Endothelial cell (in vitro differentiated cells): ENCODE results near the gene PCDHAC2. TPM values are rescaled to one million over a fixed set of nuclear protein-coding genes. Genes with fewer than 3 reads are reported as not detected.

ENCODE experiments used
- DNase-seq: peaks from one replicate; pipeline ENCODE4 v3.0.0; 2021; ENCODE audit warnings: low spot score
- H3K27ac Mint-ChIP-seq: one replicate; pipeline ENCODE4 v1.8.0; 2021; ENCODE audit warnings: mixed read lengths, inconsistent platforms; ENCODE audit not compliant: unreplicated experiment
- H3K27me3 Mint-ChIP-seq: one replicate; pipeline ENCODE4 v1.8.0; 2021; ENCODE audit warnings: mild to moderate bottlenecking, moderate library complexity, mixed read lengths, inconsistent platforms; ENCODE audit not compliant: unreplicated experiment
- H3K36me3 Mint-ChIP-seq: one replicate; pipeline ENCODE4 v1.8.0; 2021; ENCODE audit warnings: mild to moderate bottlenecking, low read depth, mixed read lengths, inconsistent platforms; ENCODE audit not compliant: unreplicated experiment
- H3K4me1 Mint-ChIP-seq: one replicate; pipeline ENCODE4 v1.8.0; 2021; ENCODE audit warnings: mild to moderate bottlenecking, mixed read lengths, inconsistent platforms; ENCODE audit not compliant: unreplicated experiment
- H3K4me3 Mint-ChIP-seq: one replicate; pipeline ENCODE4 v1.8.0; 2021; ENCODE audit warnings: mild to moderate bottlenecking, mixed read lengths, inconsistent platforms; ENCODE audit not compliant: unreplicated experiment
- H3K9me3 Mint-ChIP-seq: one replicate; pipeline ENCODE4 v1.8.0; 2021; ENCODE audit warnings: mixed read lengths, inconsistent platforms; ENCODE audit not compliant: unreplicated experiment
- CTCF ChIP-seq: fragments of 200-600 bp; sonication (generic); IDR thresholded peaks from one replicate; pipeline ENCODE4 v1.5.0; 2021; ENCODE audit warnings: antibody characterized with exemption; ENCODE audit not compliant: unreplicated experiment
- total RNA-seq: library from RNA; stranded (reverse); fragmentation: NEBNext Ultra II Directional; extraction: Animal tissue kit (Norgen Biotek cat#: 25700); gene quantifications from one replicate; pipeline ENCODE4 v1.2.1, GENCODE V29; 2021; ENCODE audit not compliant: unreplicated experiment

PCDHAC2 gene
- total RNA-seq, 1 donor from 2014 or later: 5.2 TPM

DNA sequence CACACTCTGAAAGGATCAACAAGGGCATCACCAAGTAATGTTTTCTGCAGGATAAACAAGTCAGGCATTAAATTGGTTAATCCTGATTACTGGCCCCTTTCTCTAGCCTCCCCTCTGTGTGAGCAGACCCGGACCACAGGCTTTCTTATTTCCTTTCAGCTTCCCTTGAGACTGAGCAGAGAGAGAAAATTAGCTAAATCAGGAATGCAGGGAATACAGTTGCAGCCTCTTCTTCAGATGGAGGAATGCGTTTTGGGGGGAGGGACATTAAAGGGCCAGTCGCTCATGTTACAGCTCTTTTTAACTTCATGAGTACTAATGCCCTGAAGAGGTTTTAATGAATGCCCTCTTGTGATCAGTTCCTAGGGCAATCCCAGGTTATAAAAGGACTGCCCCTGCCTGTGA lies 19.8 kb downstream of the PCDHAC2 start:
- H3K4me1 Mint-ChIP-seq: peaks cover 15% of the 10 kb centered on the region
- no peak for DNase-seq

DNA sequence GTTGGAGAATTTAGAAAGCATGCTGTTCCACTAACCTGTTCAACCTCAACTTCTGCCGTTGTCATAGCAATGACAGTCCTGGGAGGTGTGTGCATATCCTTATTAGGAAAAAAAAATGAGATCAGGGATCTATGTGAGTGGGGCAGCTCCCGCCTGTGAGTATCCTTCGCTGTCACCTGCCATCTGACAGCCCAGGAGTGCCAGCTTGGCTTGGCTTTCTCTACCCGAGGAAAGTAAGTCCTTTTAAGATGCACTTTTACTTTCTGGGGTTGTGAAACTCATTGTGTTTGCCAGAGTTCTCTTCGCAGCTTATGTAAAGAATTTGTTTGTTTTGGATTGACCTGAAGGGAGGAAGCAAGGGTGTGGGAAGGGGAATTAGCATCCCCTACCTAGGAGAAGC lies 21.8 kb downstream of the PCDHAC2 start:
- H3K9me3 Mint-ChIP-seq: no peaks in the 10 kb centered on the region
- TF ChIP-seq CTCF: no peak
- no peak for DNase-seq
- peaks cover 2% of the 10 kb centered on the region for H3K27me3 Mint-ChIP-seq
- no peak overlapping the region for H3K4me3 Mint-ChIP-seq
- peaks cover 28% of the 10 kb centered on the region for H3K4me1 Mint-ChIP-seq
- H3K27ac Mint-ChIP-seq: no peak overlapping the region
- H3K36me3 Mint-ChIP-seq: no peaks in the 10 kb centered on the region

More for the DNA sequence above, 19.8 kb downstream of the PCDHAC2 start:
- no peak overlapping the region for H3K4me3 Mint-ChIP-seq
- H3K9me3 Mint-ChIP-seq: no peaks in the 10 kb centered on the region
- peak overlapping the region; percentile 86 for H3K27ac Mint-ChIP-seq
- H3K27me3 Mint-ChIP-seq: no peaks in the 10 kb centered on the region
- no peak for TF ChIP-seq CTCF
- no peaks in the 10 kb centered on the region for H3K36me3 Mint-ChIP-seq

DNA sequence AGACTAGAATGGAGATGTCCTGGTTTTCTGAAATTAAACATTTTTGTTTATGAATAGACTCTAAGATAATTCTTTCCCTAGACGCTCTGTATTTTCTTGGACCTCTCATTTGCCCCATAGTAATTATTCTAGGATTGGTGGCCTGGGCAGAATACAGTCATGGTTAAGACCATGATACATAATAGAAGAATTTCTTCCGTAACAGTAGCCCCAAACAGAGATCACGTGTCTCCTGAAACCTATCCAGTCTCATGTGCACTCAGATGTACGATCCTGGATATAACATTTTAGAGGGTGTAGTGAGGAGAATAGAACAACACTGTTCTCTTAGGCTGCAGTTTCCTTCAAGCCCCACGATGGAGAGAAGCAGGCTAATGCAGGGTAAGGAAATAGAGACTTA lies 22.3 kb downstream of the PCDHAC2 start:
- no peak for DNase-seq
- H3K9me3 Mint-ChIP-seq: no peaks in the 10 kb centered on the region
- H3K36me3 Mint-ChIP-seq: no peaks in the 10 kb centered on the region
- H3K4me3 Mint-ChIP-seq: no peak overlapping the region
- peaks cover 4% of the 10 kb centered on the region for H3K27me3 Mint-ChIP-seq
- peaks cover 31% of the 10 kb centered on the region for H3K4me1 Mint-ChIP-seq
- TF ChIP-seq CTCF: no peak
- H3K27ac Mint-ChIP-seq: no peak overlapping the region

DNA sequence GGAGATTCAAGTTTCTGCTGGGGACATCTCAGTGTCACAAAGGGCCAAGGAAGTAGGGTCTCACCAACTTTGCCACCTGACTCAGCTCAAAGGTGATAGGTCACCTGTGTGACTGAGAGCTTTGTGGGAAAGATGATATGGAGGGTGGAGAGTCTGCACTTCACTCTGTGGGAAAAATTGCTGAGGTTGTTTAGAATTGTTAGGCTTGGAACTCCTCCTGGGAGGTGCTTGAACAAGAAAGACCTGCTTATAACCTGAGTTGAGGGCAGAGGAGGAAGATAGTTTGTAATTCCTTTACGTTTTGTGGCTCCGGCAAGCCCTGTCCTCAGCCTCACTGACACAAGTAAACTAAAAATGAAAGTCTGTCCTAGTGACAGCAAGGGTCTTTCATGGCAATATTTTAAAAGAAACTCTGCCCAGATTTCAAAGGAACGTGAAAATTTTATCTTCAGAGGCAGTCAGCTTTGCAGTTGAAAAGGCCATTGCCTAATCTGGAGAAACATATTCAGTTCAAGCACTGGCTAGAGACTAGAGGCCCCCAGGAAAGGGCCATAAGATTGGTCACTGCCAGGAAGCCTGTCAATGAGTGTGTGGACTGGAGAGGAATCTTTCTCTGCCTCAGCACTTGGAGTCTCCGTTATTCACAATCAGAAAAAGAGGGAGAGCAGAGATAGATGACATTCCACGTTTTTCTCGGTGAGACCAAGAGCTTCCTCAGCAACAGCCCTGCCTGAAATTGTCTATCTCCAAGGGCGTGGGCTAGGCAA lies 23.2 kb downstream of the PCDHAC2 start:
- peaks cover 31% of the 10 kb centered on the region for H3K4me1 Mint-ChIP-seq
- H3K4me3 Mint-ChIP-seq: no peak overlapping the region
- no peaks in the 10 kb centered on the region for H3K9me3 Mint-ChIP-seq
- H3K27ac Mint-ChIP-seq: no peak overlapping the region
- no peak for TF ChIP-seq CTCF
- H3K36me3 Mint-ChIP-seq: no peaks in the 10 kb centered on the region
- no peak for DNase-seq
- peaks cover 4% of the 10 kb centered on the region for H3K27me3 Mint-ChIP-seq

DNA sequence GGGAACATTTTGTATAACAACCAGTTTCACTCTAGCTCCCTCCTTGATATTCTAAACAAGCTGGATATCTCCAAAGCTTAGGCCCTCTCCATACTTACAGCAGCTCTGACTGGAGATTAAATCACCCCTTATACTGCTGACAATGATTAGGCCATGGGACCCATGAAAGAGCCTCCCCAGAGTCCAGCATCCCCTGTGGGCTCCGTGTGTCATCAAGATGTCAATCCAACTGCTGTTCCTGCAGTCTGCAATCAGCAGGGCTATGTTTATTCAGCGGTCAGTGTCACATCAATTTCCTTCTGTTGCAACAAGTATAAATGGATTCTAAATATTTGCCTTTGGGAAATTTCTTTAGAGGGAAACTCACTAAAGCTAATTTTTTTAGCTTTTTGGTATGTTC lies 26.6 kb downstream of the PCDHAC2 start:
- Mint-ChIP-seq H3K27me3 (peaks cover 4% of the 10 kb centered on the region), H3K36me3 (peaks cover 4% of the 10 kb centered on the region), H3K4me3 (no peak overlapping the region), H3K4me1 (peaks cover 25% of the 10 kb centered on the region), H3K9me3 (no peaks in the 10 kb centered on the region), H3K27ac (no peak overlapping the region)
- DNase-seq: no peak
- TF ChIP-seq CTCF: no peak
